Measurements from ENCODE around the gene TTC12.
"Not testable (repeated sequence)": the region's sequence is repeated elsewhere in the genome, so short reads cannot be mapped to it uniquely, and the experiment has no call there.

TTC12 gene

DNA sequence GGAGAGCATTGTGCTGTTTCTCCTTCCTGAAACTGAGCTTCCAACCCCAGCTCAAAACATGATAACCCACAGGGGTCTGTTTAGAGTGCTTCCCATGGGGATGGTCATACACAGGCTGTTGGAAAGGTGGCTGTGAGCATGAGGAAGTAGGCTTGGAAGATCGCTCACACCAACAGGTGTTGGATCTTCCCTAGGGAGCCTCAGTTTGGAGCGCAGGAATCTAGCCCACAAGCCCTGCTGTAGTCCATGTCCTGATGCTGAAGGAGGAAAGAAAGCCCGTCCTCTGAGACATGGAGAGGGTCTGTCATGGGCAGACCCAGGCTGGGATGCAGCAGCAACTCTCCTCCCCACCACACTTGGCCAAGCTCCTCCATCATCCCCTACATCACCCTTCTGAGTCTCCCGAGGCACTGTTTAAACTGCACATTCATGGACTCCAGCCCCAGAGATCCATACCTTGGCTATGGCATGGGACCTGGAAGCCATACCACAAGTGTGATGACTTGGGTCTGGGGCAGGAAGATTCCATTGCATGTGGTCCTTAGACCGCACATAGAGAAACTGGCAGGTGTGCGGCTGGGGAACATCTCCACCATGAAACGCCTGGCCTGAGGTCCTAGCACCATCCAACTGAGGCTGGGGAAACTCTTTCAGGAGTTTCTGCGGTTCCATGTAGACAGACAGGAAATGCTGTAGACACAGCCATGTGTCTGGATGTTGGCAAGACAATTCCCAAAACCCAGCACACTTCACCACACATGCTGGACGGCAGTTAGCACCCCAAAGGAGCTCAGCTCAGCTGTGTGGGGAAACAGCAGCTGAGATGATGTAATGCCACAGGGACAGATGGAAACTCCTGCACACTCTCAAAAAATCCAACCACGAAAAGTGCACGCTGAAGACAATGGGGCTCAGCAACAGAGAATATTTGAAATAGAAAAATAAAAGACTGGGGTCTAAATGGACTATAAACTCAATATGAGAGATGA, 27.6 kb upstream of the TTC12 start:
- no peak for DNase-seq

DNA sequence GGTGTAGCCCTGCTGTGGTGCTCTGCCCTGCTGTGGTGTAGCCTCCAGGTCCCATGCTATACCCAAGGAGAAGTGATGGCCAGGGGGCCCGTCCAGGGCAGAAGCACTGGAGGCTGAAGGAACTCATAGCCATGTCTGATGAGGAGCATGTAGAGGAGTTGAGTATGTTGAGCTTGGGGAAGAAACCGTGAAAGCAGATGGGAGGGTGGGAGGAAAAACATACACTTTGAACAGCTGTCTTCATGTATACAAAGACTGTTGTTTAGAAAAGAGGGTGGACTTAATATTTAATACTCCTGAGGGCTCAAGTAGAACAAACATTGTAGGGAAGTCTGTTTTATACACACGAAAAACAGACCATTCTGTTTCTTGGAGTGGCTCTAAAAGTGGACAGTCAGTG, 26.6 kb upstream of the TTC12 start:
- DNase-seq: no peak

DNA sequence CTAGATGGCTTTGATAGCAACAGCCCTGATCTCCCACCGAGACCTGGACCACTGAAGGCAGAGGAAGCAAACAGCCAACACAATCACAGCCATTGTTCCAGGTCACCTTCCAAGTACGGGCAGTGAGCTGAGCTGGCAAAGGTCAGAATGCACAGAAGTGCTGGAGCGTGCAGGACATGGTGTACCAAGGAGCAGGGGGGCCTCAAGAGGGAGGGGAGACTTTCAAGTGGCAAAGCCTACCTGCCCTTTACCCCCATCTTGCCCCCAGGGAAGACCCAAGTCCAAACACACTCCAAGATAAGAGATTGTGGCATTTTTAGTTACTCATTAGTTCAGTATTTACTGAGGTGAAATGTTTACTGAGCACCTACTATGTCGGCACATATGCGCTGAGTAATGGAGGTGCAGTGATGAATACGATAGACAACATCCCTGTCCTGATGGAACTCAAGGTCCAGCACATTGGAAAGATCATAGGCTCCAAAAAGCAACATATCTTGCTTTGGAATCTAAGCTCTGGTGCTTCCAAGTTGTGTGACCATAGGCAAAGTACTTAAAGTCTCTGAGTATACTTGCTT, 26.0 kb upstream of the TTC12 start:
- DNase-seq: no peak

DNA sequence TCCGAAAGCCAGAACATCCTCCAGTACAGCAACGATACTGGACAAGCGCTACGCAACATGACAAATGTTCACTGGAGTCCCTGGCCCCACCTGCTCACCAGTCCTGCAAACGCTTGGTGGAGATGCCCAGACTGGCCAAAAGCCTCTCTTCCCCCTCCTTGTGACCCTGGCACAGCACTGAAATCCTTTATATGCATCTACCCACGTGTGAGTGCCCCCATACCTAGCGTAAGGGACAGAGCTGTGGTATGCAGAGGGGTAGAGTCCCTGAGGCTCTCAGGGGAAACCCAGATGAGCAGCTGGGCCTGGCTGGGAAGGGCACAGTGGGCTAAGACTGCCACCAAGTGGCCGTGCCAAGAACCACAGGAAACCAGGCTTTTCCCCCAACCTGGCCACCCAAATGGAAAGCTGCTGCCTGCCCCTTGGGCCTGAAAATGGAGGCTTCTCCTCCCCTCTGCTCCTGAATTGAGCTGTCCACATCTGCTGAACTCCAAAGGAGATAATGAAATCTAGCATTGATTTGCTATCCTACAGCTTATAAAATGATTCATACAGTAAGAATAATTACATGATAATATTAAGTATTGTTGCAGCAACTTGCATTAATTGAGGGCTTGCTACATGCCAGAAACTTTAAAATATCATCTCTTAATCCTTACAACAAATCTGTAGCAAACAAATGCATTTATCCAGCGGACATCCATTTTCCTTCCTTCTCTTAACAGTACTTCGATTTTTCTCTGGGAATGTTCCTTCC, 24.8 kb upstream of the TTC12 start:
- peak; percentile 87 for DNase-seq

DNA sequence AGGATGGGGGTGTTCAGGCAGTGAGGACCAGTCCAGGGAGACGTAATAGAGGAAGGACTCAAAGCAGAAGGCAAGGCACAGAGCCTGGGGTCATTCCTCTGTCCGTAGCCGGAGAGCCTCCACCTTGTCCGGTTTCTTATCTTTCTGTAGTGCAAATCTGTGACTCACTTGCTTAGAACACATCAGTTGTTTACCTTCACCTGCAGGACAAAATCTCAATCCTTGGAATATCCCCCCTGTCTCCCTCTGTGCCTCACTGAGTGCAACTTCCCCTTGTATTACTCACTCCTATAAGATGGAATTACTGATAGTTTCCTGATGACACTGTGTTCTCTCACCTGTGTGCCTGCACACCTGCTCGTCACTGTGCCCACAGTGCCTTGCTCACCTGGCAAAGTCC, 20.4 kb upstream of the TTC12 start:
- no peak for DNase-seq

DNA sequence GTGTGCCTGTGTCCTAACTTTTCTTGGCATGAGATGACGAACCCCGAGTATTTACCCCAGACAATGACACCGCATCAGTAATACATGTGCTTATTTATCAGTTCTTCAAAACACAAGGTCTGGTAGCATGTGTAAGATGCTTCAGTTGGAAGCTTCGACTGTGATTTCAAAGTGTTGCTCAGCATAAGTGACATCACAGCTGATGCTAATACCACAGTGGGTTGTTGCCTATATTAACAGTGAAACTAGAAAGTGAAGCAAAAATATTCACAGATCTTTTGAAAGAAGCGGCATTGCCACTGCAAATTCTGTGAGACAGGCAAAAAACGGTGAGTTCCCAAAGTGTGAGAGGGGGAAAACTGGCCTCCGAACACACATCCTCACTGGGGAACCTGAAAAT, 18.4 kb upstream of the TTC12 start:
- DNase-seq: no peak

DNA sequence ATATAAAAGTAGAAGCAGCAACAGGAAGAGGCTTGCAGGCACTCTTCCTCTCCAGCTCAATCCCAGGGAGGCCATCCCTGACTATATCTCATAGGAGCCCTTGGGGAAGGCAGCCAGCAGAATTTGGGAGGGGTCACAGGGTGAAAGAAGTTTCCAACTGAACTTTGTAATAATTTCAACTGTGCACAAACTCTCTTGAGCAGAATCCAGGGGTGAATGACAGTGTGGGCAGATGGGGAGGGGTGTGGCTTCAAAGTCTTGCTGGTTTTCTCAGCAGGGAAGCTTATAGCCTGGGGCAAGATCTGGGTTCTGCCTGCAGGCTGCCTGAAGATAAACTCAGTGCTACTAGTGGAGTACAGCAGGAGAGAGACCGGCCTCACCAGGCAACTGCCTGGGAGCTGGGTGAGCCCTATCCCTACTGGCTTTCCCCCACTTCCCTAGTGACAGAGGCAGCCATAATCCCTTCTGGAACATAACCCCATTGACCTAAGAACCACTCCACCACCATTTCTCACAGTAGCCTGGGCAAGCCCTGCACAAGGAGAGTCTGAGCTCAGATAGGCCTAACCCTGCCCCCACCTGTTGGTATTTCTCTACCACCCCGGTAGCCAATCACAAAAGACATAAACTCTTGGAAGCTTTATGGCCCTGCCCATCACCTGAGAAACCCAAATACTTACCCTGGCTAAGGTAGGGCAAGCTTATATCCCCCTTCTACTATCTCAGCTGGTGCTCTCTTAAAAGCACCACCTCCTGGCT, 17.8 kb upstream of the TTC12 start:
- DNase-seq: no peak

DNA sequence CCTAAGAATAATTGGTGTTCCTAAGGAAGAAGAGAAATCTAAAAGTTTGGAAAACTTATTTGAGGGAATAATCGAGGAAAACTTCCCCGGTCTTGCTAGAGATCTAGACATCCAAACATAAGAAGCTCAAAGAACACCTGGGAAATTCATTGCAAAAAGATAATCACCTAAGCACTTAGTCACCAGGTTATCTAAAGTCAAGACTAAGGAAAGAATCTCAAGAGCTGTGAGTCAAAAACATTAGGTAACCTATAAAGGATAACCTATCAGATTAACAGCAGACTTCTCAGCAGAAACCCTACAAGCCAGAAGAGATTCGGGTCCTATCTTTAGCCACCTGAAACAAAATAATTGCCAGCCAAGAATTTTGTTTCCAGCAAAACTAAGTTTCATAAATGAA, 15.9 kb upstream of the TTC12 start:
- DNase-seq: not testable (repeated sequence)

DNA sequence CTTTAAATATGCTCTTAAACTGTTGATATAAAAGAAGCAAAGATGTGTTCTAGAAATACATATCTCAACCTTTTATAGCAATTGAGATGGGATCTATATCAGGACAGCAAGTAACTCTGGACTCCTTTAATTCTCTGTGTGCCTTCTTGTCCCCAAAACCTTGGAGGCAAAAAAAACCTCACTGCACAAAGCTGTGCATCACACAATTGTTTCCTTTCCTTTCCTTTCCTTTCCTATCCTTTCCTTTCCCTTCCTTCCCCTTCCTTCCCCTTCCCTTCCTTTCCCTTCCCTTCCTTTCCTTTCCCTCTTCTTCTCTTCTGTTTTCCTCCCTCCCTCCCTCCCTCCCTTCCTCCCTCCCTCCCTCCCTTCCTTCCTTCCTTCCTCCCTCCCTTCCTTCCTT, 9.5 kb upstream of the TTC12 start:
- DNase-seq: no peak

DNA sequence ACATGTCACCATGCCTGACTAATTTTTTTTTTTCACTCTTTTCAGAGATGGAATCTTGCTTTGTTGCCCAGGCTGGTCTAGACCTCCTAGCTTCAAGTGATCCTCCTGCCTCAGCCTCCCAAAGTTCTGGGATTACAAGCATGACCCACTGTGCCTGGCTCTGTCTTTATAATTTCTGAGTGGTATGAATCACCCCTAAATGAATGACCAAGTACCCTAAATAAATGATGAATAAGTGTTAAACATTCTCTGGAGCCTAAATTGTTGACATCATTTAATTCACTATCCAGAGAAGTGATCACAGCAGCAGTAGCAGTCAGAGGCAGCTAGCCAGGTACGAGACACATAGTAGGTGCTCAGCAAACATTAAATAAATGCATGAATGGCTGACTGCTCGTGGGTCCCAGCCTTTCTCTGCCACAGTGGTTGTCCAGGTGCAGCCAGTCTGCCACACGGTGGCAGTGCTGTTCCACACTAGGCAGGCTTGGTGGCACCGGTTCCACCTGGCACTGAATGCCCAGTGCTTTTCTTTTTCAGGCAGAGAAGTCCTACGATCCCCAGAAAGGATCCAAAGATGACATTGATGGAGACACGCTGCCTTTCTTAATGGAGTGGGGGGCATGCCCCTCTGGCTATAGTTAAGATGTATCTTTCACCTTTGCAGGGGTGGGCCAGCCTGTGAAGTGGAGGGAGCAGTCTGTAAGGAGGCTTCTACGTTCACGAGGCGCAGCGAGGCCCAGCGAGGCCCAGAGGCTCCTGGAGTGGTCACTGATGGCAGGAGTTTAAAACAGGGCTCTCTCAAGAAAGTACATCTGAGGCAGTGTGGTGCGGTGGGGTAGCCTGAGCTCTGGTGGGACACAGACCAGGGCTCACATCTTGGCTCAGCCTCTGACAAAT, 8.7 kb upstream of the TTC12 start:
- peak; percentile 88 for DNase-seq

DNA sequence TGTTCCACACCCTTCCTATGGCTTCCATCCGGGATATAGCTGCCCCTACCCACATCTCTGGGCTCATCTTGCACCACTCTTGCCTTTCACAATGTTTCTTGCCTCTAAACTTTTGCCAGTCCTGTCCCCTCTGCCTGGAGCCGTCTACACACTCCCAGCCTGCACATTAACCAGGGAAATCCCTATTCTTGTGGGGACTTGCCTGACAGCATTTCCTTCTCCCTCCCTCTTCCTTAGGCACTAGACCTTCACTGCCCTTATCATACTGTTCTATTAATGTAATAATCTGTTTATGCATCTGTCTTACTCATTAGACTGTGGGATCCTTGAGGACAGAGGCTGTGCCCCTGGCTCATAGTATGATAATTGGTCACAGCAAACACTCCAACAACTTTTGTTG, 5.8 kb upstream of the TTC12 start:
- DNase-seq: no peak

DNA sequence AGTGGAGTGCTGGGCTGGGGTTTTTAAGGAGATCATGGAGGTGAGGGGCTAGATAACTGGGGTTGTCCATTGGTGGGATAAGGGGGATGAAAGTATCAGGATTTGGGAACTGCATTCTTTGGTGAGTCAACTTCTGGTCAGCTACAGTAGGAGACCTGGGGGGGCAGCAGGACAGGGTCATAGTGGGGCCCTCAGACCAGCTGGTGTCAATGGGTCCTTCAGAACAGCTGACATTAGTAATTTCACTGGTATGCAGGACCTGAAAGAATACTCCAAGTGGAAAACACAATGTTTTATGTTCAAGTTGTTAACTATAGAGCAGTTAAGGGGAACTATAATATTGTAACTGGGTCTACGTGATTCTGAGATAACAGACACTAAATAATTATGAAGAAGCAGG, 2.8 kb upstream of the TTC12 start:
- DNase-seq: no peak

DNA sequence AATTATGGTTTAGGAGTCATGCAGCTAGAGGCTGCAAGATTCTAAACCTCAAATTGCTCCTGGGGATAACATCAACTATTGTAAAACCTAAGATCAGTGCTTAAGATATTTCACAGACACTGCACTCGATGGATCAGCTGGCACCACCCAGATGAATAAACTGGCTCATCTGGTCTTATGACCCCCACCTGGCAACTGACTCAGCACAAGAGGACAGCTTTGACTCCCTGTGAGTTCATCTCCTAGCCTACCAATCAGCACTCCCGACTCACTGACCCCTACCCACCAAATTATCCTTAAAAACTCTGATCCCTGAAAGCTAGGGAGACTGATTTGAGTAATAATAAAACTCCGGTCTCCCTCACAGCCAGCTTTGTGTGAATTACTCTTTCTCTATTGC, 782 bp upstream of the TTC12 start:
- no peak for DNase-seq

DNA sequence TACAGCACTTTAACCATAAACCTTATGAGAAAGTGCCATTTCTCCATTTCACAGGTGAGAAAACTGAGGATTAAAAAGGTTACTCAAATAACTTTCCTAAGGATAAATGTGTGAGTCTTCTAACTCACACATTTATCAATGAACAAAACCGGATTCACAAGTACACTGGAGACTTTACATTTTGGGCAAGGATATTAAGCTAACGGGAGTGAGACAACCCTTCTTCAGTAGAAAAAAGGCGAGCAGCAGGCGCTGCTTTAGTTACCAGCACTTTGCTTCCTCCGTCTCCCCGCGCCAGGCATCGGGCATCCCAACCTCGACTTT, 356 bp upstream of the TTC12 start:
- no peak for DNase-seq

DNA sequence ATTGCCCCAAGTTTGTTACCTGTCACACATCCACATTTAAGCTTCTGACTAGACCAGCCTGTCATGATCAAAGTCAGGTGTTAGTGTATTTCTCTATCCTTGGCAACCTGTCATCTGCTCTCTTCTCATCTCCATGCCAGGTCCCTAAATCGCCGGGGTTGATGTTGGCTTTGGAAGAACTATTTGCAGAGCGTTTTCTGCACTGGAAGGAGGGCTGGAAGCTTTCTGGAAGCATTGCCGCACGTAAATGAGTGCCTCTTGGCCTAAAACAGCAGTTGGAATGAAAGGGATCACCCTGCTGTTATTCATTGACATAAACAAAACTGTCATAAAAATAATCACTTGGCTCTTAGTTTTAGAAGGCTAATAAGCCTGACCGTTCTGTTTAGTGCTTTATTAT, 1.4 kb downstream of the TTC12 start:
- no peak for DNase-seq

DNA sequence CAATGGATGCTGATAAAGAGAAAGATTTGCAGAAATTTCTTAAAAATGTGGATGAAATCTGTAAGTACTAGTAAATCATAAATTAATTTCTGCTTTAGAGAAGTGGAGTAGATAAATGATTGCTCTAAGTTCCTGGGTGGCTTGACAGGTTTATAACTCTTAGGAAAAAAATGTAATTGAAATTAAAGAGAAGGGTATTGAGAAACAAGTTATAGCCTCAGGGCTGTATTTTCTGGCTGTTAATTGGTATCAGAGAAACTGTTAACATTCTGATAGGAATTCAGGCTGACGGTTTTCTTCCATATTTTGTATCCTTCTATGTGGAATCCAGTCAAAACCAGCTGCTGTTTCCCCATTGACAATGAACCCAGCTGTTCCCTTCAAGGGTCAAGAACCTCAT, 1.9 kb downstream of the TTC12 start:
- DNase-seq: no peak

DNA sequence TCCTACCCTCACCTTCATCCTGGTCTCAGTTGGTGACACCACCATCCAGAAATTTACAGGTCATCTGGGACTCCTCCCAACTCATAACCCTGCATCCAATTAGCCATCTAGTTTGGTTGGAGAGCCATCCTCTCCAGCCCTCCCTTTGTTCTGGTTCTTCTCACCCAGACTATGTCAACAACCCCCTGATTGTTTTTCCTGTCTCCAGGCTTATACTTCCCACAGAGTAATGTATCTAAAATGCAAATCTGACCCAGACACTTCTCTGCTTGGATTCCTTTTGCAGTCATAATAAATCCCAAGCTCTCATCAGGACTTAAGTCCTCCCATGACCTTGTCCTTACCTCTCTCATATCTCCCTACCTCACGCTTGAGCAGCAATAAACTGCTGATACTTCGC, 3.0 kb downstream of the TTC12 start:
- DNase-seq: no peak

DNA sequence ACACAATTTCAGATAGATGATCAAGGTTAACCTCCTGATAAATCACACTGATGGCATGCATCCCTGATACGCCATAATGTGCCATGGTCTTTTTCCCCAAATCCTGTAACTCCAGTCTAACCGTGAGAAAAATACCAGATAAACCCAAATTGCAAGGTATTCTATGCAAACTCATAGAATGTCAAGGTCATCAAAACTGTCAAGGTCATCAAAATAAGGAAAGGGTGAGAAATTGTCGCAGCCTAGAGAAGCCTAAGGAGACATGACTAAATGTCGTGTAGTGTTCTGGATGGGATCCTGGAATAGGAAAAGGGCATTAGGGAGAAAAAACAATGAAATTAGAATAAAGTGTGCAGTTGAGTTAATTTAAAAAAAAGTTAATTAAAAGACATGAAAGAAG, 4.7 kb downstream of the TTC12 start:
- DNase-seq: no peak

DNA sequence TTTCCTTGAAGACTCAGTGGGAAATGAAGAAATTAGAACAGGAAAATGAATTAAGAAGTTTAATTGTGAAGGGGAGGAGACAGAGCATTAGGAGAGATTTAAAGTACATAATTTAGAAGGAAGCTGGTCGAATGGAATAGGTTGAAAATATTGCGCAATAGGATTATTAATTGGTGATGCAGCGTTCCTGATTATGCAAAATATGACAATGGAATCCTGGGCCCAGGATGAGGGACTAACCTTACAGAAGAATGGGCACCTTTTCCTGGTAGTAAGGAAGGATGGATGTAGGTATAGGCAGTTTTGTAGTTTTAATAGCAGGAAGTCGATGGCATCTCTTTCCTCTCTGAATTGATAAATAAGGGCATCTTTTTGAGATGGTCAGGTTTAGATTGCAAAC, 7.8 kb downstream of the TTC12 start:
- DNase-seq: no peak

DNA sequence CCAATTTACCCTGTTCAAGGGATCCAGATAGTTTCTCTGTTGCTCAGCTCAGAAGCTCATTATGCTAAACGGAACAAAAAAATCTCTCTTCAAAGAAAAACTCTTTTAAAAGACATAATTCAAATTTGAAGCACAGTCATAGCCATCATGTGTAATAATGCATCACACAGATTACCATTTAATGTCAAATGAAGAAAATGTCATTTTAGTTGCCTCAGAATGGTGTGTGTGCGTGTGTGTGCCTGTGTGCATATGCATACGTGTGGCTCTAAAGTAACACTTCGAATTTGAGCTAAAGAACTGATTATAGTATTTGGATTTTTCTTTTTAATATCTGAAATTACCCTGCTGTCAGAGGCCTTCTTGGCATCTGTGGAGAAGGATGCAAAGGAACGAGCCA, 9.9 kb downstream of the TTC12 start:
- no peak for DNase-seq

DNA sequence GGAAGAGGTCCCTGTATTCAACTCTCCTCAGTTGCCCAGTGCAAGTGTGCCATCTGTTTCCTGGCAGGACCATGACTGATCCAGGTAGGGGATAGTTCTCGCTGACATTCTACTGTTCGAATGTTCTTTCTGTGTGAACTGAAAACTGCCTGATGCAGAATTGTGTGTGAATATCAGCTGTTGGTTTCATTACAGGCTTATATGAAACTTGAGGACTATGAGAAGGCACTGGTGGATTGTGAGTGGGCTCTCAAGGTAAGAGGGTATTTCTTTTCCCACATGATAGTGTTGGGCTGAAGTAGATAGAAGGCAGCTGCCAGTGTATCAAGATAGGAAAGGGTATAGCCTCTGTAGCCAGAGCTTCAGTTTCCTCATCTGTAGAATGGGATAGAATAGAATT, 15.3 kb downstream of the TTC12 start:
- DNase-seq: no peak

DNA sequence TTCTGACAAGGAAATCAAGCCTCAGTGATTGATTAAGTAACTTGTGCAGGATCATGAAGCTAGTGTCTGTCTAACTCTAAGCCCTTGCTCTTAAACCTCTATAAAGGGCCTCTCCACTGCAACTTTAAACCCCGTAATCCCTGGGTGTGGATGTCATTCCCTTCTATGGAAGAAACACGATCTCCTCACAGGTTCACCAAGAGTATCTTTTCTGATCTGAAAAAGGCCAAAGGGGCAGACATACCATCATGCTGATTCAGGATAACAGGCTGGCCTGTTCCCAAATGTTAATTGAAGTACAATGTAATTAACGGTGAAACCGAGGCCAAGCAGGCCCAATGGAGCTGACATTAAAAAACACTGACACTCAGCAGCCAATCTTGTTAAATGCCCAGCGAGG, 17.1 kb downstream of the TTC12 start:
- no peak for DNase-seq
